Ectodermal cell (in vitro differentiated cells): Measurements from ENCODE around the gene RNF169. TPM values are rescaled to one million over a fixed set of nuclear protein-coding genes. Genes with fewer than 3 reads are reported as not detected.

ENCODE experiments used
- H3K27ac ChIP-seq: 2 replicates; pipeline ENCODE4 v1.7.0; 2013; ENCODE audit warnings: mild to moderate bottlenecking, low read depth, low read length; ENCODE audit not compliant: insufficient read depth, poor library complexity, severe bottlenecking
- H3K27me3 ChIP-seq: 2 replicates; pipeline ENCODE4 v1.7.0; 2013; ENCODE audit warnings: mild to moderate bottlenecking, low read length; ENCODE audit not compliant: insufficient read depth, control insufficient read depth, poor library complexity, severe bottlenecking
- H3K36me3 ChIP-seq: one replicate; pipeline ENCODE4 v1.7.0; 2013; ENCODE audit warnings: low read length; ENCODE audit not compliant: control insufficient read depth, insufficient read depth
- H3K4me1 ChIP-seq: one replicate; pipeline ENCODE4 v1.7.0; 2013; ENCODE audit warnings: low read length; ENCODE audit not compliant: control insufficient read depth, insufficient read depth
- H3K4me3 ChIP-seq: 2 replicates; pipeline ENCODE4 v1.7.0; 2013; ENCODE audit warnings: low read depth, low read length, control low read depth; ENCODE audit not compliant: insufficient read depth
- H3K9me3 ChIP-seq: 2 replicates; pipeline ENCODE4 v1.7.0; 2013; ENCODE audit warnings: mild to moderate bottlenecking, low read length, moderate library complexity; ENCODE audit not compliant: control insufficient read depth
- WGBS, 2 experiments: methylation state at CpG; one replicate each; pipeline ENCODE4 v1.1.7; 2013; ENCODE audit warnings: missing lambda C conversion rate in 2 of 2; 5-methylcytosine and 5-hydroxymethylcytosine counted together
- polyA plus RNA-seq, 4 experiments: library from polyadenylated mRNA; stranded (reverse); fragments of 50-300 nt; gene quantifications; one replicate each; pipeline ENCODE4 v1.2.3, GENCODE V29; 2013

Gene RNF169, protein sequence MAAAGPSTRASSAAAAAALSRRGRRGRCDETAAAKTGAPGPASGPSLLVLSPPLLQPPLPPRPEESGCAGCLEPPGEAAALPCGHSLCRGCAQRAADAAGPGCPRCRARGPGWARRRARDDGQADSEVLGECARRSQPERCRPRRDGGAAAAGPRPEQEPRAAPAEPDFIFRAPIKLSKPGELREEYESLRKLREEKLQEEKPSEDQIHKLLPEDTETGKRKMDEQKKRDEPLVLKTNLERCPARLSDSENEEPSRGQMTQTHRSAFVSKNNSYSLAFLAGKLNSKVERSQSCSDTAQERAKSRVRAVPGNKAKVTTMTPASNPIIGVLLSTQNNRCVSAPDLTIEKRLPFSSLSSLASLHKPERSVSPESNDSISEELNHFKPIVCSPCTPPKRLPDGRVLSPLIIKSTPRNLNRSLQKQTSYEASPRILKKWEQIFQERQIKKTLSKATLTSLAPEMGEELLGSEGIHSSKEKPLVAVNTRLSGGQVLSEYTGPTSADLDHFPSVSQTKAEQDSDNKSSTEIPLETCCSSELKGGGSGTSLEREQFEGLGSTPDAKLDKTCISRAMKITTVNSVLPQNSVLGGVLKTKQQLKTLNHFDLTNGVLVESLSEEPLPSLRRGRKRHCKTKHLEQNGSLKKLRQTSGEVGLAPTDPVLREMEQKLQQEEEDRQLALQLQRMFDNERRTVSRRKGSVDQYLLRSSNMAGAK
- 12.4 TPM for polyA plus RNA-seq (2013, experiment 1 of 4)
- 10.6 TPM for polyA plus RNA-seq (2013, experiment 2 of 4)
- 8.6 TPM for polyA plus RNA-seq (2013, experiment 3 of 4)
- 9.3 TPM for polyA plus RNA-seq (2013, experiment 4 of 4)

DNA sequence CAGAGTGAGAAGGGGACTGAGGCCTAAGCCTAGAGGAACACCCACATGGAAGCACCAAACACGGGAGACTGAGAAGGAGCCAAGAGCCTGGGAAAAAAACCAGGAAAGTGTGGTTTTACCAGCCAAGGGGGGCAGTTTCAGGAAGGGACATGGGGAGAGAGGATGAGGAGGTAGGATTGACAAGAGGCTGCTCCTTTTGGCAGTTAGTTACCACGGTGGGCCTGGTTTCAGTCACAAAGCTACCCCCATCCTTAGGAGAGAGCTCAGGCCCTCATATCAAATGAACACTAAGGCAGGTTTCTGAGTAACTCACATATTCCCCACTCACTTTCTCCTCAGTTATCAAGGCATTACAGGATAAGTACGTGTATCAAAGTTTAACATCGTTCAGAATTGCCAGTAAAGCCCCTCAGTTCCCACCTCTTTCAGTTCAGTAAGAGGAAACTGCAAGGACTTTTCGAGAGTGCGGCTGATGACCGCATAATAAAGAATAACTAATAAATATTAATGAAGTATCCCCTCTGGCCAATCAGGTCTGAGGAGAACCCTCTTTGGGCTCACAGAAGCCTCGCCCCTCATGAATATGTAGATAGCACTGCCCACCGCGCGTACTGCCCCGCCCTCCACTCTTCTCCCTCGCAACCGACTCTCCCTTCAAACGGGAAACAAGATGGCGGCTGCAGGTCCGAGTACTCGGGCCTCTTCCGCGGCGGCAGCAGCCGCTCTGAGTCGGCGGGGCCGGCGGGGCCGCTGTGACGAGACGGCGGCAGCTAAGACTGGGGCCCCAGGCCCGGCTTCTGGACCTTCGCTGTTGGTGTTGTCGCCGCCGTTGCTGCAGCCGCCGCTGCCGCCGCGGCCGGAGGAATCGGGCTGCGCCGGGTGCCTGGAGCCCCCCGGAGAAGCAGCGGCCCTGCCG lies at the start of gene RNF169:
Gene RNF169, plus strand, starts transcription at position 639 of the 916 bp plus-strand sequence. Its CDS starts 32 bp downstream, at position 671.
- 2% methylated on average over 44 to 47 of the region's 47 CpGs for WGBS, 2 experiments
- peaks cover 14% of the 10 kb centered on the region for H3K4me1 ChIP-seq
- H3K27me3 ChIP-seq, result no peaks in the 10 kb centered on the region
- no peaks in the 10 kb centered on the region for H3K36me3 ChIP-seq
- H3K27ac ChIP-seq, result peak within 1 kb of the TSS; percentile 72
- H3K9me3 ChIP-seq, result no peaks in the 10 kb centered on the region
- peak within 1 kb of the TSS; percentile 72 for H3K4me3 ChIP-seq

DNA sequence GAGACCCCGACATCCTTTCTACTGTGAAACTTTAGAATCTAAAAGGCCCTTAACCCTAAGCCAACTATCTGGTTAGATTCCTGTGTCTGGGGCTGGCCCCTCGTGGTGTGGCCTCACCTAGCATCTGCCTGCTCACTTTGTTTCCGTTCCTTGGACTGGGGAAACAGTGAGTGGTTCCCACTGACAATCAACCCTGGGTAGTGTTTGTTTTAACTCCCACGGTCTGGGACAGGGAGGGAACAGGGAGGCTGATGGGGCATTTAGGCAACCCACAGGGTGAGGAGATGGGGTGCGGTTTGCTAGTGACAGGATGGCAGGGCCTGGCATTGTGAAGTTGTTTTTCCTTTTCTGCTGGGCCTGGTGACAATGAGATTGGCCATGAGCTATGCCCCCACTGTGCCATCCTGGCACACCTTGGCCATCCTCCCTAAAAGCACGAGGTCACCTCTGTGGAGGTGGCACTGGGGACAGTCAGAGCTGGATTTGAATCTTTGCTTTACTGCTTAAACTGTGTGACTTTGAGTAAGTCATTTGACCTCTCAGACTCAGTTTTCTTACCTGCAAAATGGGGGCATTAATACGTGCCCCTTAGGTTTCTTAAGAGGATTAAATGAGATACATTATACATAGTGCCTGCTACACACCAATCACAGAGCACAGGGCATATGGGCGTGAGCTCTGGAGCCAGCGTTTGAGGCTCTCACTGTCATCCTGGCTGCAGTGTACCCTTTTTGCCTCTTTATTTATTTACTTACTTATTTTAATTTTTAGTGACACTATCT lies 48.8 kb upstream of the RNF169 start:
- whole genome bisulfite sequencing, 2 experiments, result 81 to 83% methylated on average over 8 to 9 of the region's 9 CpGs
- Histone ChIP-seq H3K4me1 (peaks cover 5% of the 10 kb centered on the region), H3K9me3 (no peaks in the 10 kb centered on the region)

DNA sequence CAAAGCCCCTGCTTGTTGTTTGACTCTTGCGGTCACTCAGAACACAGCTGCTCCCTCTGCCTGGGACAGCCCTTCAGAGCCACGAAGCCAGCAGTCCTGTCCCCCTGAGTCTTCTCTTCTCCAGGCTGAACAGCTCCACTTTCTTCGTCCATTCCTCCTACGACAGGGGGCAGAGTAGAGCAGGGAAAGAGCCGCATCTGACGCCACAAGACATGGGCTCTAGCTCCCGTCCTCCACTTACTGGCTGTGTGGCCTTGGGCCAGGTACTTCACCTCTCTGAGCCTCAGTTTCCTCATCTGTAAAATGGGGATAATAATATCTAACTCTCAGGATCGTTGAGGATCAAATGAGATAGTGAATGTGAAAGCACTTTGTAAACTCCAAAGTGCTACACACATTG lies 47.3 kb upstream of the RNF169 start:
- Histone ChIP-seq H3K27me3 (no peaks in the 10 kb centered on the region), H3K36me3 (no peaks in the 10 kb centered on the region), H3K27ac (no peak overlapping the region), H3K4me1 (no peaks in the 10 kb centered on the region), H3K9me3 (no peaks in the 10 kb centered on the region), H3K4me3 (no peak overlapping the region)
- 62 to 70% methylated on average over 7 of the region's 8 CpGs for WGBS, 2 experiments

More for the DNA sequence above, 48.8 kb upstream of the RNF169 start:
- Histone ChIP-seq H3K27ac (no peak overlapping the region), H3K4me3 (no peak overlapping the region), H3K27me3 (no peaks in the 10 kb centered on the region), H3K36me3 (no peaks in the 10 kb centered on the region)

DNA sequence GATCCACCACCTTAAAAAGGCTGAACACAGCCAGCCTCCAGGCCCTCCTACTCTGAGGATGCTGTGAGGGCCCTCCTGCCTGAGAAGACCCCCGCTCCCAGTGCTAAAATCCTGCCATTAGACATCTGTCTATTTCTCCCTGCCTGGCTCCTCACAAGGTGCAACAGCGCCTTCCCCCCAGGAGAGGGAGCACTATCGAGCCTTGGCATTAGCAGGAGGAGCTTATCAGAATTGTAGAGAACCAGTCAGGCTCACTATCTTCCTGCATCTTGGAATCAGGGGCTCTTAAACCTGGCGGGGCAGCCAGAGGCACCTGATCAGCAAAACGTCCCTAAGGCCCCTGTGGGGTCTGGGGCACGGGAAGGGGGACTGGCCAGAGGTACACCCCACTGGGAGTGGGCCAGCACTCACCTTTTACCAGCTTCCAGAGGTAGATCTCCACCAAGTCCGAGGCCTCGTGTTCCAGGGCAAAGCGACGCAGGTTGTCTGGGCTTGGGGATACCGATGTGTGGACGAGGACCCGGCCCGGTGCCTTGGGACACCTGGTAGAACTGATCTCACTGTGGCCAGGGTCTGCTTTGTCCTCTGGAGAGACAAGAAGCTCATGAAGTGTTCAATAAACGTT lies 46.2 kb upstream of the RNF169 start:
- H3K4me3 ChIP-seq, result no peak overlapping the region
- H3K27ac ChIP-seq, result no peak overlapping the region
- H3K27me3 ChIP-seq, result no peaks in the 10 kb centered on the region
- no peaks in the 10 kb centered on the region for H3K9me3 ChIP-seq
- no peaks in the 10 kb centered on the region for H3K36me3 ChIP-seq
- H3K4me1 ChIP-seq, result no peaks in the 10 kb centered on the region
- 60% methylated on average over 15 of the region's 15 CpGs for WGBS, 2 experiments

DNA sequence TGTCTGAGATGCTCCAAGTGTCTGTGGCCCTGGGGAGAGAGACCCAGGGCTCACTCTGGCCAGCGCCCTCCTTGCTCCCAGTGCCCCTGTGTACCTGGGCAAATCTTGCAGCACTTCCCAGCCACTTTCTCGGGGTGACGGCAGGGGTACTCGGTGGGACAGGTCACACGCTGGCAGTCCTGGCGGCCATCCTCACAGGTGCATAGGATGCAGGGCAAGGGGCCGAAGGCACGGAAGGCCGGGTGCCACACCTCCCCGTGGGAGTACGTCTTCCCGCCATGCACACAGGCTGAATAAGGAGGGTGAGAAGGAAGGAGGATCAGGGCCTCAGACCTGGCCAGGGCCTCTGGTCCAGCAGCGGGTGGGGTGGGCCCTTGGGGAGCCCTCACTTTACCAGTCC lies 45.4 kb upstream of the RNF169 start:
- no peaks in the 10 kb centered on the region for H3K4me1 ChIP-seq
- H3K27me3 ChIP-seq, result no peaks in the 10 kb centered on the region
- no peaks in the 10 kb centered on the region for H3K36me3 ChIP-seq
- H3K4me3 ChIP-seq, result no peak overlapping the region
- H3K9me3 ChIP-seq, result no peaks in the 10 kb centered on the region
- WGBS, 2 experiments, result 95 to 97% methylated on average over 13 of the region's 13 CpGs
- H3K27ac ChIP-seq, result no peak overlapping the region

DNA sequence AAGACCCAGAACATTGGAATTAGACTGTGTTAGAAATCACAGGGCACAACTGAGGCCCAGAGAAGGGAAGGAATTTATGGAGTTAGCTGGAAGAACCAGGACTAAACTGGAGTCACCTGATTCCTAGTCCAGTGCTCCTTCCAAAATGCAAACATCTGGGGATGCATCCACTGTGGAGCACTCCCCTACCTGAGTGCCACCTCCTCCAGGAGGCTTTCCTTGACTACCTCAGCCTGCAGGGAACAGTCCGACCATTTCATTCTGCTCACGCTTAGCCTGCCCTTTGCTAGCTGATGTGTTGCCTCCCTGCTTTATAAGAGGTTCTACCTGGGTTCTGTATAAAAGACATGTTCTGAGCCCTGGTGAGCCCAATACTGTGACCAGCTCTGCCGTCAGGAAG lies 41.5 kb upstream of the RNF169 start:
- no peaks in the 10 kb centered on the region for H3K27me3 ChIP-seq
- H3K4me1 ChIP-seq, result peaks cover 8% of the 10 kb centered on the region
- no peak overlapping the region for H3K4me3 ChIP-seq
- 90 to 94% methylated on average over 3 of the region's 3 CpGs for WGBS, 2 experiments
- H3K9me3 ChIP-seq, result no peaks in the 10 kb centered on the region
- H3K36me3 ChIP-seq, result no peaks in the 10 kb centered on the region
- H3K27ac ChIP-seq, result no peak overlapping the region

DNA sequence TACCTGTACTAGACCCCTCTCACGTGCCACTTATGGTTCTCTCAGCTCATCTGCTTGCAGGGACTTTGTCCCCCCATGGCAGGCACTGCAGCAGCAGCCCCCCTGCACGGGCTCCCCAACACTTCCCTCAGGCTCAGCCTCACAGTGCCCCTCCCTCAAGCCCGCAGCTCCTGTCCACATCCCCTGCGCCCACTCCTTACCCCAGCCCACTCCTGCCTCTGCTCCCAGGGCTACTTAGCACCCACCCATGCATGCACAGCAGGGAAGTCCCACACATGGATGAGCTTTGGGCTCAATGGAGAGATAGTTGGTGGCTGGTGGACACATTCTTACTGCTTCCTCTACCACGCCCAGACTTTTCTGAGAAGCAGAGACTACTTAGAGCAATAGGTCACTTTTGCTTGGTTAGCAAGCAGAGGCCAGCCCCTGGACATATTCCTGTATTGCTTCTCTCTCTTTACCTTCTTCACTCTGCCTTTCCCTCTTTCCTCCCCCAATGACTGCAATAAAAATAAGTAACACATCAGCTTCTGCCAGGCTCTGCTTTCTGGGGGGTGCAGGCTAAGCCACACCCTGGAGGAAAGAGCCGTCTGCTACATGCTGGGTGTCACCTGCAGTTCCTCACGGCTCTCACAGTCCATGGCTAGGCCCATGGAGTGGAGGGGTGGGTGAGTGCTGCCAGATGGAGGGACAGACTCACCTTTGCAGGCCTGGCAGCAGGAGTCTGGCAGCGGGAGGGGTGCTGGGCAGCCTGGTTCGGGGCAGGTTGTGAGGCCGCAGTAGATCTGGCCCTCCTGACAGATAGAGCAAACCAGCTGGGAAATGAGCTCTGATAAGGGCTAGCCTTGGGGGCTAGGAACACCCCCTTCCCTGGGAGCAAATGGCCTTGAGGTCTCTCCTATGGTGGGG lies 40.8 kb upstream of the RNF169 start:
- Histone ChIP-seq H3K9me3 (no peaks in the 10 kb centered on the region), H3K4me3 (no peak overlapping the region), H3K27me3 (no peaks in the 10 kb centered on the region), H3K27ac (no peak overlapping the region), H3K36me3 (no peaks in the 10 kb centered on the region), H3K4me1 (peaks cover 8% of the 10 kb centered on the region)
- 77 to 82% methylated on average over 10 of the region's 10 CpGs for WGBS, 2 experiments

DNA sequence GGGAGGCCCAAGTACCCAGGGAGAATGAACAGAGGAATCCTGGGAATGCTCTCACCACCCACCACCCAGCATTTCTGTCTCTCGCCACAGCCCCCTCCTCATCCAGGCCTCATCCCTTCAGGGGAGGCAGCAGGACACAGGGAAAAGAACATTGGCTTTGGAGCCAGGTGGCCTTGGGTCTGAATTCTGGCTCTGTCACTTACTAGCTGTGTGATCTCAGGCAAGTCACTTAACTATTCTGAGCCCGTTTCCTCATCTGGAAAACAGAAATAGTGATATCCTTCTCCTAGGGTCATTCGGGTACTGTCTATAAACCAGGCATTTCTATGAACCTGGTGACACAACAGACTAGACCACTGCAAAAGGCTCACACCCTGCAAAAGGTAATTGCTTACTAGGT lies 39.5 kb upstream of the RNF169 start:
- H3K36me3 ChIP-seq, result no peaks in the 10 kb centered on the region
- 61 to 62% methylated on average over 3 of the region's 3 CpGs for WGBS, 2 experiments
- H3K4me1 ChIP-seq, result peaks cover 8% of the 10 kb centered on the region
- no peaks in the 10 kb centered on the region for H3K27me3 ChIP-seq
- H3K9me3 ChIP-seq, result no peaks in the 10 kb centered on the region
- no peak overlapping the region for H3K4me3 ChIP-seq
- no peak overlapping the region for H3K27ac ChIP-seq
